Measurements from ENCODE around the gene RAB36. TPM values are rescaled to one million over a fixed set of nuclear protein-coding genes. Genes with fewer than 3 reads are reported as not detected.

RAB36 gene
- total and polyA plus RNA-seq, 2 donors (not counting 1 experiment from before 2014, with no cell fraction given): 1.1 to 3.3 TPM

- CTCF ChIA-PET: interaction anchor here (1.4 kb wide), 1 partner anchor 92 kb away, joined by 6 read pairs; no protein-coding TSS in a partner anchor
- peaks cover 40% of the 10 kb centered on the region for H4K20me1 ChIP-seq (ENCODE audit: control insufficient read depth, insufficient read depth, low read length, poor library complexity, severe bottlenecking)
- peaks cover 18% of the 10 kb centered on the region for H3K4me1 Mint-ChIP-seq
Observed at GRCh38 chr22:23197836-23198235, 52.6 kb downstream of the RAB36 start.

GRCh38 chr22:23199159-23199558 is 53.9 kb downstream of the RAB36 start:
- Histone ChIP-seq H4K20me1 (ENCODE audit: control insufficient read depth, insufficient read depth, low read length, poor library complexity, severe bottlenecking) (peaks cover 37% of the 10 kb centered on the region), H3K27ac (ENCODE audit: low read length in 2 of 2) (no peak overlapping the region), H3K9me3 (ENCODE audit: control extremely low read depth in 1 of 3, control insufficient read depth in 2 of 3, insufficient read depth in 1 of 3, low read length in 2 of 3) (no peaks in the 10 kb centered on the region), H3K4me2 (replicated peaks; ENCODE audit: low read depth, low read length, poor library complexity, severe bottlenecking) (no peak overlapping the region), H3K36me3 (replicated peaks in 1 of 2; ENCODE audit: control extremely low read depth in 1 of 2, control insufficient read depth in 1 of 2, extremely low read depth in 1 of 2, insufficient read depth in 2 of 2, low read length in 1 of 2) (peaks cover 0 to 8% of the 10 kb centered on the region in 2 experiments), H3K27me3 (replicated peaks in 1 of 4; ENCODE audit: control extremely low read depth in 1 of 4, control insufficient read depth in 3 of 4, insufficient read depth in 4 of 4, low read length in 3 of 4) (no peaks in the 10 kb centered on the region), H3K79me2 (ENCODE audit: control insufficient read depth, insufficient read depth, low read length) (peaks cover 70% of the 10 kb centered on the region), H2AFZ (ENCODE audit: insufficient read depth, low read depth, low read length, poor library complexity, severe bottlenecking) (no peak overlapping the region), H3K4me3 (ENCODE audit: control extremely low read depth in 1 of 5, extremely low read depth in 1 of 5, insufficient read depth in 1 of 5, low read depth in 2 of 5, low read length in 4 of 5) (no peak overlapping the region), H3K4me1 (ENCODE audit: control insufficient read depth in 2 of 2, insufficient read depth in 2 of 2, low read length in 2 of 2) (no peaks in the 10 kb centered on the region), H3K9ac (ENCODE audit: low read length) (no peak overlapping the region)
- CTCF ChIA-PET: no interaction called here
- DNase-seq (no peak), ATAC-seq (ENCODE audit: low read depth) (no peak)
- WGBS (ENCODE audit: insufficient coverage): 58% methylated on average over 8 of the region's 8 CpGs
- intact Hi-C loops (cut with micrococcal nuclease): no loop called here
- no peak overlapping the region for H3K4me3 Mint-ChIP-seq
- POLR2A ChIA-PET: interaction anchor here (0.7 kb wide), 1 partner anchor 8 kb away, joined by 5 read pairs; no protein-coding TSS in a partner anchor
- H3K27me3 Mint-ChIP-seq: no peaks in the 10 kb centered on the region
- no peak overlapping the region for H3K27ac Mint-ChIP-seq
- H3K9me3 Mint-ChIP-seq (ENCODE audit: insufficient read depth): no peaks in the 10 kb centered on the region
- TF ChIP-seq EZH2 (IDR thresholded peaks at IDR 0.05; ENCODE audit: borderline replicate concordance, insufficient read depth, low read depth, low read length, poor library complexity, severe bottlenecking) (no peak), CTCF (IDR thresholded peaks at IDR 0.05) (no peak)
- H3K4me1 Mint-ChIP-seq: peaks cover 18% of the 10 kb centered on the region

More at GRCh38 chr22:23197836-23198235, 52.6 kb downstream of the RAB36 start:
- H3K27me3 Mint-ChIP-seq: no peaks in the 10 kb centered on the region
- H3K9ac ChIP-seq (ENCODE audit: low read length): no peak overlapping the region
- 95% methylated on average over 8 of the region's 8 CpGs for WGBS (ENCODE audit: insufficient coverage)
- H3K27ac Mint-ChIP-seq: no peak overlapping the region
- no peak overlapping the region for H3K4me3 ChIP-seq (ENCODE audit: control extremely low read depth in 1 of 5, extremely low read depth in 1 of 5, insufficient read depth in 1 of 5, low read depth in 2 of 5, low read length in 4 of 5)
- peaks cover 0 to 5% of the 10 kb centered on the region in 2 experiments for H3K36me3 ChIP-seq (replicated peaks in 1 of 2; ENCODE audit: control extremely low read depth in 1 of 2, control insufficient read depth in 1 of 2, extremely low read depth in 1 of 2, insufficient read depth in 2 of 2, low read length in 1 of 2)
- H3K4me1 ChIP-seq (ENCODE audit: control insufficient read depth in 2 of 2, insufficient read depth in 2 of 2, low read length in 2 of 2): no peaks in the 10 kb centered on the region
- no peak for TF ChIP-seq CTCF (IDR thresholded peaks at IDR 0.05)
- TF ChIP-seq EZH2 (IDR thresholded peaks at IDR 0.05; ENCODE audit: borderline replicate concordance, insufficient read depth, low read depth, low read length, poor library complexity, severe bottlenecking): no peak
- H3K9me3 Mint-ChIP-seq (ENCODE audit: insufficient read depth): no peaks in the 10 kb centered on the region
- H3K4me3 Mint-ChIP-seq: no peak overlapping the region
- ATAC-seq (ENCODE audit: low read depth) (no peak), DNase-seq (no peak)
- H3K27ac ChIP-seq (ENCODE audit: low read length in 2 of 2): no peak overlapping the region
- POLR2A ChIA-PET: no interaction called here
- intact Hi-C loops (cut with micrococcal nuclease): no loop called here
- no peak overlapping the region for H3K4me2 ChIP-seq (replicated peaks; ENCODE audit: low read depth, low read length, poor library complexity, severe bottlenecking)
- H3K9me3 ChIP-seq (ENCODE audit: control extremely low read depth in 1 of 3, control insufficient read depth in 2 of 3, insufficient read depth in 1 of 3, low read length in 2 of 3): no peaks in the 10 kb centered on the region
- H2AFZ ChIP-seq (ENCODE audit: insufficient read depth, low read depth, low read length, poor library complexity, severe bottlenecking): no peak overlapping the region
- H3K27me3 ChIP-seq (replicated peaks in 1 of 4; ENCODE audit: control extremely low read depth in 1 of 4, control insufficient read depth in 3 of 4, insufficient read depth in 4 of 4, low read length in 3 of 4): no peaks in the 10 kb centered on the region
- peaks cover 71% of the 10 kb centered on the region for H3K79me2 ChIP-seq (ENCODE audit: control insufficient read depth, insufficient read depth, low read length)

Measured in B cell (primary cell).